ENCODE results near the gene HOATZ.

Gene HOATZ

GRCh38 chr11:111586388-111586831 lies 71.8 kb downstream of the HOATZ start:
- no peaks in the 10 kb centered on the region for H3K9me2 ChIP-seq (replicated peaks; ENCODE audit: insufficient read depth, low read length)
- H3K27me3 ChIP-seq (ENCODE audit: low read length): no peaks in the 10 kb centered on the region
- H3K4me2 ChIP-seq (ENCODE audit: low read depth, low read length, poor library complexity, severe bottlenecking): no peak overlapping the region
- H3K36me3 ChIP-seq (ENCODE audit: low read length): no peaks in the 10 kb centered on the region
- no peaks in the 10 kb centered on the region for H4K20me1 ChIP-seq (ENCODE audit: low read depth, low read length)
- H3K9ac ChIP-seq (ENCODE audit: low read length): no peak overlapping the region
- no peak overlapping the region for H3K4me3 ChIP-seq (ENCODE audit: insufficient read depth, low read length, poor library complexity, severe bottlenecking)
- H3K27ac ChIP-seq (ENCODE audit: low read depth, low read length): no peak overlapping the region
- no peaks in the 10 kb centered on the region for H3K9me3 ChIP-seq (ENCODE audit: insufficient read depth, low read length)
- no peaks in the 10 kb centered on the region for H3K79me2 ChIP-seq (ENCODE audit: insufficient read depth, low read length)
- no peaks in the 10 kb centered on the region for H3F3A ChIP-seq (ENCODE audit: insufficient read depth)
- TF ChIP-seq, protein P1, sequence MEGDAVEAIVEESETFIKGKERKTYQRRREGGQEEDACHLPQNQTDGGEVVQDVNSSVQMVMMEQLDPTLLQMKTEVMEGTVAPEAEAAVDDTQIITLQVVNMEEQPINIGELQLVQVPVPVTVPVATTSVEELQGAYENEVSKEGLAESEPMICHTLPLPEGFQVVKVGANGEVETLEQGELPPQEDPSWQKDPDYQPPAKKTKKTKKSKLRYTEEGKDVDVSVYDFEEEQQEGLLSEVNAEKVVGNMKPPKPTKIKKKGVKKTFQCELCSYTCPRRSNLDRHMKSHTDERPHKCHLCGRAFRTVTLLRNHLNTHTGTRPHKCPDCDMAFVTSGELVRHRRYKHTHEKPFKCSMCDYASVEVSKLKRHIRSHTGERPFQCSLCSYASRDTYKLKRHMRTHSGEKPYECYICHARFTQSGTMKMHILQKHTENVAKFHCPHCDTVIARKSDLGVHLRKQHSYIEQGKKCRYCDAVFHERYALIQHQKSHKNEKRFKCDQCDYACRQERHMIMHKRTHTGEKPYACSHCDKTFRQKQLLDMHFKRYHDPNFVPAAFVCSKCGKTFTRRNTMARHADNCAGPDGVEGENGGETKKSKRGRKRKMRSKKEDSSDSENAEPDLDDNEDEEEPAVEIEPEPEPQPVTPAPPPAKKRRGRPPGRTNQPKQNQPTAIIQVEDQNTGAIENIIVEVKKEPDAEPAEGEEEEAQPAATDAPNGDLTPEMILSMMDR (IDR thresholded peaks at IDR 0.05; ENCODE audit: insufficient read depth, low read length, poor library complexity, severe bottlenecking): peak; percentile 56
- TF ChIP-seq EZH2phosphoT487 (conservative IDR thresholded peaks at IDR 0.05; ENCODE audit: low read length): no peak
- H2AFZ ChIP-seq (ENCODE audit: low read depth, low read length, severe bottlenecking): no peak overlapping the region

Measured in SU-DHL-6 (cell line).